ENCODE data around the gene ABCC1.
"Not testable (repeated sequence)": the region's sequence is repeated elsewhere in the genome, so short reads cannot be mapped to it uniquely, and the experiment has no call there.

The ABCC1 gene

GRCh38 chr16:15949210-15950160 lies at the start of gene ABCC1:
TSS of gene ABCC1 (plus strand) at chr16:15949616. CDS start at chr16:15949752, 136 bp downstream.
- peak; percentile 74 for DNase-seq

GRCh38 chr16:15900357-15900756 lies 49.1 kb upstream of the ABCC1 start:
- DNase-seq = no peak

- DNase-seq = no peak
Observed at GRCh38 chr16:15900901-15901500, 48.4 kb upstream of the ABCC1 start.

GRCh38 chr16:15903960-15904359 lies 45.5 kb upstream of the ABCC1 start:
- DNase-seq = no peak

GRCh38 chr16:15906439-15906838 lies 43.0 kb upstream of the ABCC1 start:
- no peak for DNase-seq

GRCh38 chr16:15907863-15908478 lies 41.4 kb upstream of the ABCC1 start:
- DNase-seq = no peak

- DNase-seq = no peak
Observed at GRCh38 chr16:15911198-15911597, 38.2 kb upstream of the ABCC1 start.

- DNase-seq = no peak
Observed at GRCh38 chr16:15913046-15913698, 36.2 kb upstream of the ABCC1 start.

- no peak for DNase-seq
Observed at GRCh38 chr16:15915555-15916081, 33.8 kb upstream of the ABCC1 start.

- no peak for DNase-seq
Observed at GRCh38 chr16:15916323-15916722, 33.1 kb upstream of the ABCC1 start.

GRCh38 chr16:15918314-15918713 lies 31.1 kb upstream of the ABCC1 start:
- DNase-seq = not testable (repeated sequence)

- no peak for DNase-seq
Observed at GRCh38 chr16:15919331-15919730, 30.1 kb upstream of the ABCC1 start.

- no peak for DNase-seq
Observed at GRCh38 chr16:15924996-15925395, 24.4 kb upstream of the ABCC1 start.

GRCh38 chr16:15925631-15926030 lies 23.8 kb upstream of the ABCC1 start:
- DNase-seq = no peak

- no peak for DNase-seq
Observed at GRCh38 chr16:15928261-15929104, 20.9 kb upstream of the ABCC1 start.

- no peak for DNase-seq
Observed at GRCh38 chr16:15932939-15933338, 16.5 kb upstream of the ABCC1 start.

GRCh38 chr16:15933781-15934180 lies 15.6 kb upstream of the ABCC1 start:
- DNase-seq = no peak

GRCh38 chr16:15934991-15935390 lies 14.4 kb upstream of the ABCC1 start:
- no peak for DNase-seq

- DNase-seq = not testable (repeated sequence)
Observed at GRCh38 chr16:15936809-15937208, 12.6 kb upstream of the ABCC1 start.

- DNase-seq = no peak
Observed at GRCh38 chr16:15942931-15943690, 6.3 kb upstream of the ABCC1 start.
